Osteoblast (primary cell): ENCODE measurements around the gene OLFM1. TPM values are rescaled to one million over a fixed set of nuclear protein-coding genes. Genes with fewer than 3 reads are reported as not detected.

Source experiments
- DNase-seq: peaks from one replicate; pipeline ENCODE4 v3.0.0; 2011; ENCODE audit warnings: low spot score, mixed read lengths; ENCODE audit not compliant: insufficient read length; ENCODE audit errors: missing footprints
- H2AFZ ChIP-seq: 2 replicates; pipeline ENCODE4 v1.6.0; 2011; ENCODE audit warnings: mild to moderate bottlenecking, low read length
- H3K27ac ChIP-seq: 2 replicates; pipeline ENCODE4 v1.5.1; 2011; ENCODE audit warnings: mild to moderate bottlenecking, low read depth, low read length, moderate library complexity
- H3K27me3 ChIP-seq: 2 replicates; pipeline ENCODE4 v1.6.0; 2012; ENCODE audit warnings: mild to moderate bottlenecking, control low read depth, inconsistent platforms, low read length, moderate library complexity; ENCODE audit not compliant: insufficient read depth
- H3K36me3 ChIP-seq: 2 replicates; pipeline ENCODE4 v1.5.1; 2011; ENCODE audit warnings: mild to moderate bottlenecking, low read length, control low read depth, moderate library complexity; ENCODE audit not compliant: insufficient read depth
- H3K4me1 ChIP-seq: 2 replicates; pipeline ENCODE4 v1.5.1; 2011; ENCODE audit warnings: mild to moderate bottlenecking, low read length, control low read depth, moderate library complexity; ENCODE audit not compliant: insufficient read depth
- H3K4me2 ChIP-seq: 2 replicates; pipeline ENCODE4 v1.6.0; 2011; ENCODE audit warnings: mild to moderate bottlenecking, low read length; ENCODE audit not compliant: insufficient read depth
- H3K4me3 ChIP-seq: fragments of 200-600 bp; sonication (generic); 3 replicates; pipeline ENCODE4 v1.5.1; 2012; ENCODE audit warnings: mild to moderate bottlenecking, low read length, inconsistent platforms; ENCODE audit not compliant: insufficient read depth
- H3K79me2 ChIP-seq: 2 replicates; pipeline ENCODE4 v1.6.0; 2012; ENCODE audit warnings: mild to moderate bottlenecking, low read length, control low read depth, inconsistent platforms; ENCODE audit not compliant: insufficient read depth
- H3K9me3 ChIP-seq: 2 replicates; pipeline ENCODE4 v1.5.1; 2011; ENCODE audit warnings: low read depth, low read length, control low read depth
- H4K20me1 ChIP-seq: 2 replicates; pipeline ENCODE4 v1.6.0; 2012; ENCODE audit warnings: mild to moderate bottlenecking, low read length, control low read depth; ENCODE audit not compliant: insufficient read depth
- total RNA-seq: library from RNA; depleted of rRNA; stranded (reverse); fragments of >200 nt; gene quantifications from 2 replicates; pipeline ENCODE4 v1.2.3, GENCODE V29; 2012
- TF ChIP-seq, protein P1 (sequence below): IDR thresholded peaks from 2 replicates; pipeline ENCODE4 v1.5.1; 2011; ENCODE audit warnings: mild to moderate bottlenecking, low read depth, low read length, moderate library complexity; ENCODE audit errors: extremely low read depth

Gene OLFM1
- total RNA-seq, 1 donor = under 0.01 TPM

DNA sequence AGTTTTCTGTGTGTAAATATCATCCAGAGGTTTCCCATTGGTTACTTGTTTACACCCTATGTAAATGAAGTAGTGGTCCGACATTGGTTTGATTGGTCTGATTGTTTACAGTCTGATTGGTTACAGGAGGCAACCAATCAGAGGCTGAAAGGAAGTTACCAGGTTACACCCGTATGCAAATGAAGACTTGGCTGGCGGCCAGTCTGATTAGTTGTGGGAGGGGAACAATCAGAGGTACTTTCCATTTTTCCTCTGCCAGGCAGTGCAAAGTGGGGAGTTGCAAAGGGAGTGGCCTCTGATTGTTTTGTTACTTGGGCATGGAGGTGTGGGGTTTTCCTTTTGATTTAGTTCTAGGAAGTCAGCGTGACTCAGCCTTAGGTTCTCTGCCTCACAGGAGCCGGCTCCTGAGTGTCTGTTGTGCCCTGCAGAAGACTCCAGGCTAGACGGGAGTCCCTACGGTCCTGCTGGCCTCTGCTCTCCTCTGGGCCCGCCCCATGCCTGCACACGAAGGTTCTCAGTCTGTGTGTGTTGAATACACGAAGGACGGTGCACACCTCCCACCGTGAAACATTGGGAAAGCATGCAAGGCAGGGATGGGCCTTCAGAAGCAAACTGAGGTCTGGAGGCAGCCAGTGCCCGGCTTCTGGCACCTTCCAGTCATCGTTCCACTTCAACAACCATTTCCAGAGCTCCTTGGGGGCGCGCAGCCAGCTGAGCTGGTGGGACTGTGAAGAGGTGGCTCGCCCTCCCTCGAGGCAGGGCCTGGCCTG lies 42.9 kb downstream of the OLFM1 start:
- no peaks in the 10 kb centered on the region for H3K27me3 ChIP-seq
- no peaks in the 10 kb centered on the region for H3K36me3 ChIP-seq
- H2AFZ ChIP-seq = no peak overlapping the region
- H4K20me1 ChIP-seq = no peaks in the 10 kb centered on the region
- no peaks in the 10 kb centered on the region for H3K9me3 ChIP-seq
- no peaks in the 10 kb centered on the region for H3K79me2 ChIP-seq
- no peaks in the 10 kb centered on the region for H3K4me1 ChIP-seq
- H3K27ac ChIP-seq = no peak overlapping the region
- H3K4me2 ChIP-seq = no peak overlapping the region
- H3K4me3 ChIP-seq = no peak overlapping the region
- TF ChIP-seq, protein P1, sequence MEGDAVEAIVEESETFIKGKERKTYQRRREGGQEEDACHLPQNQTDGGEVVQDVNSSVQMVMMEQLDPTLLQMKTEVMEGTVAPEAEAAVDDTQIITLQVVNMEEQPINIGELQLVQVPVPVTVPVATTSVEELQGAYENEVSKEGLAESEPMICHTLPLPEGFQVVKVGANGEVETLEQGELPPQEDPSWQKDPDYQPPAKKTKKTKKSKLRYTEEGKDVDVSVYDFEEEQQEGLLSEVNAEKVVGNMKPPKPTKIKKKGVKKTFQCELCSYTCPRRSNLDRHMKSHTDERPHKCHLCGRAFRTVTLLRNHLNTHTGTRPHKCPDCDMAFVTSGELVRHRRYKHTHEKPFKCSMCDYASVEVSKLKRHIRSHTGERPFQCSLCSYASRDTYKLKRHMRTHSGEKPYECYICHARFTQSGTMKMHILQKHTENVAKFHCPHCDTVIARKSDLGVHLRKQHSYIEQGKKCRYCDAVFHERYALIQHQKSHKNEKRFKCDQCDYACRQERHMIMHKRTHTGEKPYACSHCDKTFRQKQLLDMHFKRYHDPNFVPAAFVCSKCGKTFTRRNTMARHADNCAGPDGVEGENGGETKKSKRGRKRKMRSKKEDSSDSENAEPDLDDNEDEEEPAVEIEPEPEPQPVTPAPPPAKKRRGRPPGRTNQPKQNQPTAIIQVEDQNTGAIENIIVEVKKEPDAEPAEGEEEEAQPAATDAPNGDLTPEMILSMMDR = no peak
- no peak for DNase-seq

DNA sequence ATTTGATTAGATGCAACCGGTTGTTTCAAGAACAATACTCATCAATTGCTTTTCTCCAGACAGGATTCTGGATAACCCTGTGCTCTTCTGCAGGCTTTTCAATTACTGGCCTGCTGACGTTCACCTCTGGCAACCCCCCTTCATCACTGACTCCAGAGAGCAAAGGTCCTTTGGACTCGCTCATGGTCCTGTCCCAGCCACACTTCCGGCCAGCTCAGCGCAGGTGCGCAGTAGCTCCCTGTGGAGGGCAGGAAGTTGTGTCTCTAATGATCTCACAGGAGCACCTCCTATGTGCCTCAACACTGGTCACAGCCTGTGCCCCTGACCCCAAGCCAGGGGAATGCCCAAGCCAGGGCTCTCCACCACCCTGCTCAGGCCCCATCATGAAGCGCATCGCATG lies 44.0 kb downstream of the OLFM1 start:
- Histone ChIP-seq H3K4me3 (no peak overlapping the region), H3K79me2 (no peaks in the 10 kb centered on the region), H2AFZ (no peak overlapping the region), H4K20me1 (no peaks in the 10 kb centered on the region), H3K9me3 (no peaks in the 10 kb centered on the region), H3K27me3 (no peaks in the 10 kb centered on the region), H3K27ac (no peak overlapping the region), H3K4me1 (no peaks in the 10 kb centered on the region), H3K4me2 (no peak overlapping the region), H3K36me3 (no peaks in the 10 kb centered on the region)
- DNase-seq = no peak
- TF ChIP-seq, protein P1 = no peak

DNA sequence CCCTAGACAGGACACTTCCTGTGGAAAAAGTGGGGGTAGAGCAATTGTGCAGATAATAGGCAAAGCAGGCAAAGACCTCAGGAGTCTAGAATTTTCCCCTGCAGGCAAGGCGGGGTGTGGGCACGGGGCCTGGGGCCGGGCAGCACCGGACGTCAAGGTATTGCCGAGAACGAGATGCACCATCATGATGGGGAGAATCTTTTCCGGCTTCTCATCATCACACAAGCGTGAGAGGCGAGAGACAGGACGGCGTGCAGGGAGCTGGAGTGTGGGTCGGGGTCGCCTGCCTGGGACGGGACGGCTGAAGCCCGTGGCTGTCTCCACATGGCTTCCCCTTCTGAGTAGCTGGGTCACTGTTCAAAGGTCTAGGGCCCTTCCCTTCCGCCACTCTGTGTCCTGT lies 44.5 kb downstream of the OLFM1 start:
- H3K79me2 ChIP-seq = no peaks in the 10 kb centered on the region
- H2AFZ ChIP-seq = no peak overlapping the region
- H3K4me2 ChIP-seq = no peak overlapping the region
- DNase-seq = peak; percentile 53
- H4K20me1 ChIP-seq = no peaks in the 10 kb centered on the region
- H3K4me1 ChIP-seq = no peaks in the 10 kb centered on the region
- H3K36me3 ChIP-seq = no peaks in the 10 kb centered on the region
- H3K27me3 ChIP-seq = no peaks in the 10 kb centered on the region
- H3K27ac ChIP-seq = no peak overlapping the region
- no peak overlapping the region for H3K4me3 ChIP-seq
- no peaks in the 10 kb centered on the region for H3K9me3 ChIP-seq
- TF ChIP-seq, protein P1 = no peak

DNA sequence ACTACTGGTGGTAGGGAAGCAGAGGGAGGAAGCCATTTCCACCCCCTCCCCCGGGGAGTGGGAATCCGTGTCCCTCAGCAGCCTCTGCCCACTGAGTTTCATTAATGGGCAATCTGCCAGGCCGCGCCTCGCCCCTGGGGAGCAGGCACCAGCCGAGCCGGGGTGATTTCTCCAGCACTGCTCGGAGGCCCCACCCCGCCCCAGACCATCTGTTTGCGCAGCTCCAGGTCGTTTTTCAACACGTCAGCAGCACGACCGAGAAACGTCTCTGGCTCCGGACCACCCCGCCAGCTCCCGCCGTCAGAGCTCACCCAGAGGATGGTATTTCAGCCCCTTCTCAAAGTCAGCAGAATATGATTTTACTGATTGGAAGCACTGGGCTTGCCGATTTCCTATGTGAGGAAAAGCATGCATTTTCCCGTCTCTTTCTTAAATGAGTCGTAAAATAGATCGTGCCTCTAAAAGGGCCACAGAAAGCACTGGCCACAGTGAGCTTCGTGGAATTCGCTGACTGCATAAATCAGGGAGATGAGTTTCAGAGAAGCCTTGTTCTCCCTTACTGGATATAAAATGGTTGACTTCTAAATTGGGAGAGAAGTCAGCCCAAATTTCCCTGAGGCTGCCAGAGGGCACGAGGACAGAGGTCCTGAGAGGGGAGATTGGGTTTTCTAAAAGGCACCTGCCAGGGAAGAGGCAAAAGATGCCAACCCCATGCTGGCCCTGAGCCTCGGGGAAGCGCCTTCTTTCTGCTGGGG lies 47.0 kb downstream of the OLFM1 start:
- no peak overlapping the region for H2AFZ ChIP-seq
- H4K20me1 ChIP-seq = no peaks in the 10 kb centered on the region
- no peaks in the 10 kb centered on the region for H3K27me3 ChIP-seq
- no peak overlapping the region for H3K27ac ChIP-seq
- H3K9me3 ChIP-seq = no peaks in the 10 kb centered on the region
- DNase-seq = peak; percentile 45
- H3K4me1 ChIP-seq = no peaks in the 10 kb centered on the region
- TF ChIP-seq, protein P1 = no peak
- H3K79me2 ChIP-seq = no peaks in the 10 kb centered on the region
- H3K36me3 ChIP-seq = no peaks in the 10 kb centered on the region
- no peak overlapping the region for H3K4me2 ChIP-seq
- H3K4me3 ChIP-seq = no peak overlapping the region
